Left renal pelvis (tissue), 4 donors: ENCODE results near the gene ZNF69. TPM values are rescaled to one million over a fixed set of nuclear protein-coding genes. Genes with fewer than 3 reads are reported as not detected.
"Not testable (repeated sequence)": the region's sequence is repeated elsewhere in the genome, so short reads cannot be mapped to it uniquely, and the experiment has no call there.

Source experiments
- DNase-seq, 4 donors: peaks; one replicate each; pipeline ENCODE4 v3.0.0-alpha.2; 2013; ENCODE audit warnings: low read depth in 4 of 4, low spot score in 3 of 4
- polyA plus RNA-seq, 4 donors: library from polyadenylated mRNA; unstranded; fragments of 120-200 nt; gene quantifications; one replicate each; pipeline ENCODE4 v1.2.1, GENCODE V29; 2013; ENCODE audit not compliant: insufficient read length in 4 of 4

Gene ZNF69
- polyA plus RNA-seq, 4 donors = 7.0 to 24.9 (median 17.6) TPM

- not testable (repeated sequence) for DNase-seq
Observed at GRCh38 chr19:11949614-11950080, 62.1 kb downstream of the ZNF69 start.

- no peak for DNase-seq
Observed at GRCh38 chr19:11950312-11950711, 62.7 kb downstream of the ZNF69 start.

Other genes starting within 250 kb of the ZNF69 start
- 10 to 100 TPM in 2 of 4 donors, 1 to 10 TPM in 2; 6.4 to 13.5 (median 10.3) TPM for gene ZNF823, start 148.8 kb upstream of the ZNF69 start, polyA plus RNA-seq
- 10 to 100 TPM in 3 of 4 donors, 1 to 10 TPM in 1; 8.7 to 18.1 (median 15.2) TPM for gene ZNF441, start 120.8 kb upstream of the ZNF69 start, polyA plus RNA-seq
- gene ZNF491, start 89.3 kb upstream of the ZNF69 start, polyA plus RNA-seq = 1 to 10 TPM; 3.4 to 4.9 (median 4.8) TPM
- gene ZNF440, start 73.5 kb upstream of the ZNF69 start, polyA plus RNA-seq = 10 to 100 TPM in 3 of 4 donors, 1 to 10 TPM in 1; 6.8 to 20.0 (median 16.3) TPM
- 10 to 100 TPM; 10.8 to 27.4 (median 21.4) TPM for gene ZNF439, start 39.1 kb upstream of the ZNF69 start, polyA plus RNA-seq
- gene ZNF700, start 37.3 kb downstream of the ZNF69 start, polyA plus RNA-seq = 10 to 100 TPM in 3 of 4 donors, 1 to 10 TPM in 1; 9.6 to 23.3 (median 18.8) TPM
- 10 to 100 TPM in 1 of 4 donors, 1 to 10 TPM in 3; 2.6 to 11.9 (median 8.8) TPM for gene ZNF763, start 77.3 kb downstream of the ZNF69 start, polyA plus RNA-seq
- 10 to 100 TPM in 3 of 4 donors, 1 to 10 TPM in 1; 6.0 to 19.4 (median 17.0) TPM for gene ZNF433, start 147.9 kb downstream of the ZNF69 start, polyA plus RNA-seq
- 1 to 10 TPM in 3 of 4 donors, under 1 TPM in 1; 0.74 to 1.7 (median 1.6) TPM for gene ZNF878, start 165.2 kb downstream of the ZNF69 start, polyA plus RNA-seq
- gene ZNF844, start 176.9 kb downstream of the ZNF69 start, polyA plus RNA-seq = 10 to 100 TPM; 15.1 to 37.2 (median 27.1) TPM